Measurements from ENCODE around the gene ZBED1.

Gene ZBED1

DNA sequence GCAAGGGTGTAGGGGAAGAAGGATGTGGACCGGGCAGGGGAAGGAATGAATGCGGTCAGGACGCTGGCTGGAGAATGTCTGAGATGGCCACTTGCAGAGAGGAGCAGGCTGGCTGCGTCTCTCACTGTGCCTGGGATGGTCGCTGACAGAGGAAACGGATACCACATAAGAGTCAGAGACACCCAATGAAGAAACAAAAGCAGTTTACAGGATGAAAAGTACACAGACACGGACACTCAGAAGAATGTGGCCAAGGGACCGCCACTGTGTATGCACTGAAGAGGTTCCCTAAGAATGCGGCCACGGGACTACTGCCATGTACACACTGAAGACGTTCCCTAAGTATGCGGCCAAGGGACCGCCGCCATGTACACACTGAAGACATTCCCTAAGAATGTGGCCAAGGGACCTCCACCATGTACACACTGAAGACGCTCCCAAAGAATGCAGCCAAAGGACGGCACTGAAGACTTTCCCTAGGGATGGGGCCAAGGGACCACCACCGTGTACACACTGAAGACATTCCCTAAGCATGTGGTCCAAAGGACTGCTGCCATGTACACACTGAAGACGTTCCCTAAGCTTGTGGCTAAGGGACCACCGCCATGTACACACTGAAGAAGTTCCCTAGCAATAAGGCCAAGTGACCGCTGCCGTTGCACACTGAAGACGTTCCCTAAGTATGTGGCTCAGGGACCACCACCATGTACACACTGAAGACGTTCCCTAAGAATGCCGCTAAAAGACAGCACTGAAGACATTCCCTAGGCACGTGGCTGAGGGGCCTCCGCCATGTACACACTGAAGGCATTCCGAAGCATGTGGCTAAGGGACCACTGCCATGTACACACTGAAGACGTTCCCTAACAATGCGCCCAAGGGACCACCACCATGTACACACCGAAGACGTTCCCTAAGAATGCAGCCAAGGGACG is 32.2 kb downstream of the ZBED1 start:
- TF ChIP-seq POLR2AphosphoS5 (IDR thresholded peaks at IDR 0.05; ENCODE audit: low read depth, low read length) = no peak
- TF ChIP-seq, protein P1, sequence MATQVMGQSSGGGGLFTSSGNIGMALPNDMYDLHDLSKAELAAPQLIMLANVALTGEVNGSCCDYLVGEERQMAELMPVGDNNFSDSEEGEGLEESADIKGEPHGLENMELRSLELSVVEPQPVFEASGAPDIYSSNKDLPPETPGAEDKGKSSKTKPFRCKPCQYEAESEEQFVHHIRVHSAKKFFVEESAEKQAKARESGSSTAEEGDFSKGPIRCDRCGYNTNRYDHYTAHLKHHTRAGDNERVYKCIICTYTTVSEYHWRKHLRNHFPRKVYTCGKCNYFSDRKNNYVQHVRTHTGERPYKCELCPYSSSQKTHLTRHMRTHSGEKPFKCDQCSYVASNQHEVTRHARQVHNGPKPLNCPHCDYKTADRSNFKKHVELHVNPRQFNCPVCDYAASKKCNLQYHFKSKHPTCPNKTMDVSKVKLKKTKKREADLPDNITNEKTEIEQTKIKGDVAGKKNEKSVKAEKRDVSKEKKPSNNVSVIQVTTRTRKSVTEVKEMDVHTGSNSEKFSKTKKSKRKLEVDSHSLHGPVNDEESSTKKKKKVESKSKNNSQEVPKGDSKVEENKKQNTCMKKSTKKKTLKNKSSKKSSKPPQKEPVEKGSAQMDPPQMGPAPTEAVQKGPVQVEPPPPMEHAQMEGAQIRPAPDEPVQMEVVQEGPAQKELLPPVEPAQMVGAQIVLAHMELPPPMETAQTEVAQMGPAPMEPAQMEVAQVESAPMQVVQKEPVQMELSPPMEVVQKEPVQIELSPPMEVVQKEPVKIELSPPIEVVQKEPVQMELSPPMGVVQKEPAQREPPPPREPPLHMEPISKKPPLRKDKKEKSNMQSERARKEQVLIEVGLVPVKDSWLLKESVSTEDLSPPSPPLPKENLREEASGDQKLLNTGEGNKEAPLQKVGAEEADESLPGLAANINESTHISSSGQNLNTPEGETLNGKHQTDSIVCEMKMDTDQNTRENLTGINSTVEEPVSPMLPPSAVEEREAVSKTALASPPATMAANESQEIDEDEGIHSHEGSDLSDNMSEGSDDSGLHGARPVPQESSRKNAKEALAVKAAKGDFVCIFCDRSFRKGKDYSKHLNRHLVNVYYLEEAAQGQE (IDR thresholded peaks at IDR 0.05; ENCODE audit: insufficient read depth in 1 of 2, low read depth in 2 of 2, low read length in 2 of 2) = no peak

DNA sequence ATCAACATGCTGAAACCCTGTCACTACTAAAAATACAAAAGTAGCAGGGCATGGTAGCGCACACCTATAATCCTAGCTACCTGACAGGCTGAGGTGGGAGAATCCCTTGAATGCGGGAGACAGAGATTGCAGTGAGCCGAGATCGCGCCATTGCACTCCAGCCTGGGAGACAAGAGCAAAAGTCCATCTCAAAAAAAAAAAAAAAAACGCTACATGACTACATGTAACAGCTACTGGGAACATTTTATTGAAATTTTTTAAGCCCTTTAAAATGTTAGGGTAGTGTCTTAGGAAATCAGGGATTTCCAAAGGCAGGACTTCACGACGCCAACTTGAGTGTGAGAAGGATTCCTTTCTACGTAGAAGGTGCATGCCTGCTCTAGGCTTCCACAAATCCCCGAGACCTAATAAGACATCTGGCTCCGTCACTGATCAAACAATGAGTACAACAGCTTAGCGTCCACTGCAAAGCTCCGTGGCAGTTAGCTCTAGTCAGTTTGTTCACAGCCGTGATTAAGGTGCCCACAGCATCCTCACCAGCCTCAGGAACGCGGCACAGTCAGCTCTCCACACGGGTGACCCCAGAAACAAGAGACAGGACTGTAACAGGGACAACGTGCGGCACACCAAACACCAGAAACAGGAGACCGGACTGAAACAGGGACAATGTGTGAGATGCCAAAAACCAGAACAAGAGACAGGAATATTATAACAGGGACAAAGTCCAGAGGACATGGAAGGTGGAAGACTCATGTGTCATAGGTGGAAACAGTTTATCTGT is 33.7 kb downstream of the ZBED1 start:
- TF ChIP-seq TAF1 (IDR thresholded peaks at IDR 0.05; ENCODE audit: borderline replicate concordance, insufficient read depth, low read length) = no peak
- TF ChIP-seq, protein P1 (IDR thresholded peaks at IDR 0.05; ENCODE audit: insufficient read depth in 1 of 2, low read depth in 2 of 2, low read length in 2 of 2) = no peak
- no peak for TF ChIP-seq FOXP2 (optimal IDR thresholded peaks at IDR 0.05; ENCODE audit: borderline replicate concordance, extremely low read depth, extremely low read length, insufficient read depth)
- no peak for TF ChIP-seq SIN3A (IDR thresholded peaks at IDR 0.05; ENCODE audit: borderline replicate concordance, insufficient read depth, low read length)

DNA sequence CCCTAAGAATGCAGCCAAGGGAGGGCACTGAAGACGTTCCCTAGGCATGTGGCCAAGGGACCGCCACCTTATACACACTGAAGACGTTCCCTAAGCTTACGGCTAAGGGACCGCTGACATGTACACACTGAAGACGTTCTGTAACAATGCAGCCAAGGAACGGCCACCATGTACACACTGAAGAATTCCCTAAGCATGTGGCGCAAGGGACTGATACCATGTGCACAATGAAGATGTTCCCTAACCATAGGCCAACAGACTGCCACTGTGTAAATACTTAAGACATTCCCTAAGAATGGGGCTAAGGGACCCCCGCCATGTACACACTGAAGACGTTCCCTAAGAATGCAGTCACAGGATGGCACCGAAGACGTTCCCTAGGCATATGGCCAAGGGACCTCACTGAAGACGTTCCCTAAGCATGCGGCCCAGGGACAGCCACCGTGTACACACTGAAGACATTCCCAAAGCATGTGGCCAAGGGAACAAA is 36.1 kb downstream of the ZBED1 start:
- no peak for TF ChIP-seq SIN3A (IDR thresholded peaks at IDR 0.05; ENCODE audit: borderline replicate concordance, insufficient read depth, low read length)
- TF ChIP-seq, protein P1 (IDR thresholded peaks at IDR 0.05; ENCODE audit: insufficient read depth in 1 of 2, low read depth in 2 of 2, low read length in 2 of 2) = no peak
- TF ChIP-seq TAF1 (IDR thresholded peaks at IDR 0.05; ENCODE audit: borderline replicate concordance, insufficient read depth, low read length) = no peak
- no peak for TF ChIP-seq POLR2AphosphoS5 (IDR thresholded peaks at IDR 0.05; ENCODE audit: low read depth, low read length)
- TF ChIP-seq FOXP2 (optimal IDR thresholded peaks at IDR 0.05; ENCODE audit: borderline replicate concordance, extremely low read depth, extremely low read length, insufficient read depth) = no peak

DNA sequence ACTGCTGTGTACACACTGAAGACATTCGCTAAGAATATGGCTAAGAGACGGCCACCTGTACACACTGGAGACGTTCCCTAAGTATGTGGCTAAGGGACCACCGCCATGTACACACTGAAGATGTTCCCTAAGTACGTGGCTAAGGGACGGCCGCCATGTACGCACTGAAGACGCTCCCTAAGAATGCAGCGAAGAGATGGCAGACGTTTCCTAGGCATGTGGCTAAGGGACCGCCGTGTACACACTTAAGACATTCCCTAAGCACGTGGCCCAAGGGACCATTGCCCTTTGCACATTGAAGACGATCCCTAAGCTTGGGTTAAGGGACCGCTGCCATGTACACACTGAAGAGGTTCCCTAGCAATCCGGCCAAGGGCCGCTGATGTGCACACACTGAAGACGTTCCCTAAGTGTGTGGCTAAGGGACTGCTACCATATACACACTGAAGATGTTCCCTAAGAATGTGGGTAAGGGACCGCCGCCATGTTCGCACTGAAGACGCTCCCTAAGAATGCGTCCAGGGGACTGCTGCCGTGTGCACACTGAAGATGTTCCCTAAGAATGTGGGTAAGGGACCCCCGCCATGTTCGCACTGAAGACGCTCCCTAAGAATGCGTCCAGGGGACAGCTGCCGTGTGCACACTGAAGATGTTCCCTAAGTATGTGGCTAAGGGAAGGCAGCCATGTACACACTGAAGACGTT is 36.7 kb downstream of the ZBED1 start:
- TF ChIP-seq TAF1 (IDR thresholded peaks at IDR 0.05; ENCODE audit: borderline replicate concordance, insufficient read depth, low read length) (no peak), FOXP2 (optimal IDR thresholded peaks at IDR 0.05; ENCODE audit: borderline replicate concordance, extremely low read depth, extremely low read length, insufficient read depth) (no peak), SIN3A (IDR thresholded peaks at IDR 0.05; ENCODE audit: borderline replicate concordance, insufficient read depth, low read length) (no peak), POLR2AphosphoS5 (IDR thresholded peaks at IDR 0.05; ENCODE audit: low read depth, low read length) (no peak)
- TF ChIP-seq, protein P1 (IDR thresholded peaks at IDR 0.05; ENCODE audit: insufficient read depth in 1 of 2, low read depth in 2 of 2, low read length in 2 of 2) = no peak
